IMR-90 (cell line): ENCODE data around the gene DBX1.

Source experiments
- CTCF ChIP-seq: conservative IDR thresholded peaks from 2 replicates; pipeline ENCODE4 v1.5.1; 2012; ENCODE audit warnings: mild to moderate bottlenecking, low read depth, low read length, improper control_type of control experiment
- NFE2L2 ChIP-seq: fragments of 150-350 bp; IDR thresholded peaks from 2 replicates; pipeline ENCODE4 v1.6.1; 2016; ENCODE audit warnings: low read depth, mild to moderate bottlenecking, low read length
- POLR2A ChIP-seq: IDR thresholded peaks from 2 replicates; pipeline ENCODE4 v1.6.1; 2012; ENCODE audit warnings: mild to moderate bottlenecking, low read depth, low read length
- USF2 ChIP-seq: fragments of 150-350 bp; IDR thresholded peaks from 2 replicates; pipeline ENCODE4 v1.6.1; 2017; ENCODE audit warnings: mild to moderate bottlenecking, antibody characterized with exemption, low read length, low read depth

- TF ChIP-seq USF2 = no peak
- TF ChIP-seq CTCF = no peak
- no peak for TF ChIP-seq NFE2L2
- no peak for TF ChIP-seq POLR2A
These were observed 16.9 kb upstream of the DBX1 start for GRCh38 chr11:20177136-20177535.
